Astrocyte (in vitro differentiated cells and primary cell): Measurements from ENCODE around the gene PFKFB4. TPM values are rescaled to one million over a fixed set of nuclear protein-coding genes. Genes with fewer than 3 reads are reported as not detected.
"Not testable (repeated sequence)": the region's sequence is repeated elsewhere in the genome, so short reads cannot be mapped to it uniquely, and the experiment has no call there.

ENCODE experiments used
- DNase-seq: peaks from one replicate; pipeline ENCODE4 v3.0.0-alpha.2; 2010; ENCODE audit warnings: low read depth
- FAIRE-seq: peaks from 2 replicates; lab custom pipeline; 2011; peaks lifted over from hg19 to GRCh38; lab: Jason Lieb, UNC
- H2AFZ ChIP-seq: 2 replicates; pipeline ENCODE4 v1.6.0; 2012; ENCODE audit warnings: low read depth, low read length, inconsistent platforms
- H3K27ac ChIP-seq: 2 replicates; pipeline ENCODE4 v1.5.1; 2011; ENCODE audit warnings: low read depth, low read length, inconsistent platforms
- H3K27me3 ChIP-seq: 2 replicates; pipeline ENCODE4 v1.6.0; 2011; ENCODE audit warnings: low read length, inconsistent platforms; ENCODE audit not compliant: insufficient read depth
- H3K36me3 ChIP-seq: 2 replicates; pipeline ENCODE4 v1.5.1; 2011; ENCODE audit warnings: low read length, inconsistent platforms; ENCODE audit not compliant: insufficient read depth
- H3K4me1 ChIP-seq: 2 replicates; pipeline ENCODE4 v1.5.1; 2011; ENCODE audit warnings: low read length, inconsistent platforms; ENCODE audit not compliant: insufficient read depth
- H3K4me2 ChIP-seq: 2 replicates; pipeline ENCODE4 v1.6.0; 2012; ENCODE audit warnings: low read length, inconsistent platforms
- H3K4me3 ChIP-seq: 2 replicates; pipeline ENCODE4 v1.5.1; 2011; ENCODE audit warnings: low read depth, mild to moderate bottlenecking, low read length, inconsistent platforms; ENCODE audit not compliant: insufficient read depth
- H3K79me2 ChIP-seq: 2 replicates; pipeline ENCODE4 v1.6.0; 2012; ENCODE audit warnings: mild to moderate bottlenecking, low read length, inconsistent platforms; ENCODE audit not compliant: insufficient read depth
- H3K9ac ChIP-seq: 2 replicates; pipeline ENCODE4 v1.6.0; 2012; ENCODE audit warnings: mild to moderate bottlenecking, low read length, inconsistent platforms
- H3K9me3 ChIP-seq: 2 replicates; pipeline ENCODE4 v1.5.1; 2012; ENCODE audit warnings: low read depth, mild to moderate bottlenecking, low read length, inconsistent platforms; ENCODE audit not compliant: insufficient read depth
- H4K20me1 ChIP-seq: 2 replicates; pipeline ENCODE4 v1.6.0; 2012; ENCODE audit warnings: low read length, inconsistent platforms; ENCODE audit not compliant: insufficient read depth
- H3K27ac Mint-ChIP-seq: one replicate; pipeline ENCODE4 v1.8.0; 2021; ENCODE audit warnings: mild to moderate bottlenecking, mixed read lengths; ENCODE audit not compliant: unreplicated experiment
- H3K27me3 Mint-ChIP-seq: one replicate; pipeline ENCODE4 v1.8.0; 2021; ENCODE audit warnings: low read depth, mixed read lengths; ENCODE audit not compliant: unreplicated experiment
- H3K36me3 Mint-ChIP-seq: one replicate; pipeline ENCODE4 v1.8.0; 2021; ENCODE audit warnings: low read depth, mixed read lengths; ENCODE audit not compliant: unreplicated experiment
- H3K4me1 Mint-ChIP-seq: one replicate; pipeline ENCODE4 v1.8.0; 2021; ENCODE audit warnings: low read depth, mixed read lengths; ENCODE audit not compliant: unreplicated experiment
- H3K4me3 Mint-ChIP-seq: one replicate; pipeline ENCODE4 v1.8.0; 2021; ENCODE audit warnings: mild to moderate bottlenecking, moderate library complexity, mixed read lengths; ENCODE audit not compliant: unreplicated experiment
- H3K9me3 Mint-ChIP-seq: one replicate; pipeline ENCODE4 v1.8.0; 2021; ENCODE audit warnings: mild to moderate bottlenecking, mixed read lengths; ENCODE audit not compliant: unreplicated experiment
- EZH2 ChIP-seq: IDR thresholded peaks from 2 replicates; pipeline ENCODE4 v1.6.1; 2012; ENCODE audit warnings: mild to moderate bottlenecking, low read length, inconsistent platforms; ENCODE audit not compliant: insufficient read depth
- total RNA-seq: library from RNA; stranded (reverse); gene quantifications from 2 replicates; pipeline ENCODE4 v1.2.1, GENCODE V29; 2021
- TF ChIP-seq, protein P1 (sequence below): IDR thresholded peaks from 2 replicates; pipeline ENCODE4 v1.5.1; 2011; ENCODE audit warnings: low read depth, mild to moderate bottlenecking, inconsistent platforms, low read length, moderate library complexity; ENCODE audit not compliant: insufficient read depth

The PFKFB4 gene
- total RNA-seq, 1 donor from 2014 or later, result 27.8 TPM

DNA sequence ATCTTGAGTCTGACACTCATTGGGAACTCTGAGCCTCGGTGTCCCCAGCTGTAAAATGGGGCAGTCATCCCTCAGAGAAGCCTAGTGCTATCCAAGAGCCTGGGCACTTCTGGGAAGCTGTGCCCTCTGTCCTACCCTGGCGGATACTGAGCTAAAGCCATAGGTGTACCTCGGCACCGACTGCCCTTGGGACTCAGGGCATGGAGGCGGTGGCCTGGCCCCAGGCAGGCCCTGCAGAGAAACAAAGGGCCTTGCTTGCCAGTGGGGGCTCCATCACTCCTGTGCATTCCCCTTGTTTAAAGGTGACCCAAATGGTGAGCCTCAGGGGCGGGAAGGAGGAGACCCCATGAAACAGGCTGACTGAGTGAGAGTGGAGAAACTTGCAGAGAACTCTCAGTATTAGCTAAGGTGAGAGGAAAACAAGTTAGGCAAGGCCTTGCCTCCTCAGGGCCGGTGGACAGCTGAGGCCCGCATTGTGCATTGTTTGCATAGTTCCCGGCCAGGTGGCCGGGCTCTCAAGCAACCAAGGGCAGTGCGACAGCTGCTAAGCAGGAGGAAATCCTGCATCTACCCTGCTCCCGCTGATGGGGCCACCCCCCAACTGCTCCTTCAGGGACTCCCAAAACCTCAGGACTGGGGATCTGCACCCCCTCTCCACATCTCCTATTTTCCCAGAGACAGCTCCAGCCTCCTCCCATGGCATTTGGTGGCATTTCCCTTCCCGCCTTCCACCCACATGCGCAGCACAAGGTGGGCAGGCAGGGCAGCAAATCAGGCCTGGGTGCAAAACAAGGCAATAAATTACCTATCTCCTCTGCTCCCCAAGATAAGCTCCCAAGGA lies 4.3 kb downstream of the PFKFB4 start:
- no peaks in the 10 kb centered on the region for H3K36me3 ChIP-seq
- H3K9me3 ChIP-seq, result no peaks in the 10 kb centered on the region
- H3K4me2 ChIP-seq, result no peak overlapping the region
- no peaks in the 10 kb centered on the region for H3K27me3 ChIP-seq
- no peak overlapping the region for H3K4me3 ChIP-seq
- no peak overlapping the region for H3K9ac ChIP-seq
- H2AFZ ChIP-seq, result no peak overlapping the region
- H3K4me1 ChIP-seq, result peaks cover 7% of the 10 kb centered on the region
- H3K79me2 ChIP-seq, result no peaks in the 10 kb centered on the region
- no peak for FAIRE-seq
- DNase-seq, result no peak
- H4K20me1 ChIP-seq, result peaks cover 10% of the 10 kb centered on the region
- no peaks in the 10 kb centered on the region for H3K9me3 Mint-ChIP-seq
- peaks cover 15% of the 10 kb centered on the region for H3K4me1 Mint-ChIP-seq
- no peak overlapping the region for H3K27ac Mint-ChIP-seq
- H3K36me3 Mint-ChIP-seq, result peaks cover 25% of the 10 kb centered on the region
- no peak for TF ChIP-seq EZH2
- TF ChIP-seq, protein P1, sequence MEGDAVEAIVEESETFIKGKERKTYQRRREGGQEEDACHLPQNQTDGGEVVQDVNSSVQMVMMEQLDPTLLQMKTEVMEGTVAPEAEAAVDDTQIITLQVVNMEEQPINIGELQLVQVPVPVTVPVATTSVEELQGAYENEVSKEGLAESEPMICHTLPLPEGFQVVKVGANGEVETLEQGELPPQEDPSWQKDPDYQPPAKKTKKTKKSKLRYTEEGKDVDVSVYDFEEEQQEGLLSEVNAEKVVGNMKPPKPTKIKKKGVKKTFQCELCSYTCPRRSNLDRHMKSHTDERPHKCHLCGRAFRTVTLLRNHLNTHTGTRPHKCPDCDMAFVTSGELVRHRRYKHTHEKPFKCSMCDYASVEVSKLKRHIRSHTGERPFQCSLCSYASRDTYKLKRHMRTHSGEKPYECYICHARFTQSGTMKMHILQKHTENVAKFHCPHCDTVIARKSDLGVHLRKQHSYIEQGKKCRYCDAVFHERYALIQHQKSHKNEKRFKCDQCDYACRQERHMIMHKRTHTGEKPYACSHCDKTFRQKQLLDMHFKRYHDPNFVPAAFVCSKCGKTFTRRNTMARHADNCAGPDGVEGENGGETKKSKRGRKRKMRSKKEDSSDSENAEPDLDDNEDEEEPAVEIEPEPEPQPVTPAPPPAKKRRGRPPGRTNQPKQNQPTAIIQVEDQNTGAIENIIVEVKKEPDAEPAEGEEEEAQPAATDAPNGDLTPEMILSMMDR, result no peak
- H3K27ac ChIP-seq, result no peak overlapping the region
- no peaks in the 10 kb centered on the region for H3K27me3 Mint-ChIP-seq
- H3K4me3 Mint-ChIP-seq, result no peak overlapping the region

DNA sequence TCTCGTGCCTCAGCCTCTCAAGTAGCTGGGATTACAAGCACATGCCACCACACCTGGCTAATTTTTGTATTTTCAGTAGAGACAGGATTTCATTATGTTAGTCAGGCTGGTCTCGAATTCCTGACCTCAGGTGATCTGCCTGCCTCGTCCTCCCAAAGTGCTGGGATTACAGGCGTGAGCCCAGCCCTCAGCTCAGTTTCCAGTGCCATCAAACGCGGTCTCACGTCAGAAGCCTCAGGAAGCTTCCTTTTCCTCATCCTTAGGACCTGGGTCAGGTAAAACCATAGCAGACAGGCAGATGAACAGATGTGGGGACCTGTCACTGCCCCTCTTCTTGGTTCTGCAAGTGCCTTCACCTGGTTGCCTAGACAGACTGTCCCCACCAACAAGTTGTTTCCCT lies 5.0 kb downstream of the PFKFB4 start:
- H3K4me3 Mint-ChIP-seq, H3K9ac ChIP-seq, H3K36me3 ChIP-seq, DNase-seq, H3K4me3 ChIP-seq, H3K27me3 ChIP-seq, H3K4me2 ChIP-seq, H3K27me3 Mint-ChIP-seq, H3K79me2 ChIP-seq, H3K27ac Mint-ChIP-seq, H2AFZ ChIP-seq, H3K9me3 ChIP-seq, H3K27ac ChIP-seq, H3K9me3 Mint-ChIP-seq, H3K4me1 ChIP-seq, FAIRE-seq: not testable (repeated sequence)
- Mint-ChIP-seq H3K4me1 (peaks cover 15% of the 10 kb centered on the region), H3K36me3 (peaks cover 28% of the 10 kb centered on the region)
- peaks cover 10% of the 10 kb centered on the region for H4K20me1 ChIP-seq

DNA sequence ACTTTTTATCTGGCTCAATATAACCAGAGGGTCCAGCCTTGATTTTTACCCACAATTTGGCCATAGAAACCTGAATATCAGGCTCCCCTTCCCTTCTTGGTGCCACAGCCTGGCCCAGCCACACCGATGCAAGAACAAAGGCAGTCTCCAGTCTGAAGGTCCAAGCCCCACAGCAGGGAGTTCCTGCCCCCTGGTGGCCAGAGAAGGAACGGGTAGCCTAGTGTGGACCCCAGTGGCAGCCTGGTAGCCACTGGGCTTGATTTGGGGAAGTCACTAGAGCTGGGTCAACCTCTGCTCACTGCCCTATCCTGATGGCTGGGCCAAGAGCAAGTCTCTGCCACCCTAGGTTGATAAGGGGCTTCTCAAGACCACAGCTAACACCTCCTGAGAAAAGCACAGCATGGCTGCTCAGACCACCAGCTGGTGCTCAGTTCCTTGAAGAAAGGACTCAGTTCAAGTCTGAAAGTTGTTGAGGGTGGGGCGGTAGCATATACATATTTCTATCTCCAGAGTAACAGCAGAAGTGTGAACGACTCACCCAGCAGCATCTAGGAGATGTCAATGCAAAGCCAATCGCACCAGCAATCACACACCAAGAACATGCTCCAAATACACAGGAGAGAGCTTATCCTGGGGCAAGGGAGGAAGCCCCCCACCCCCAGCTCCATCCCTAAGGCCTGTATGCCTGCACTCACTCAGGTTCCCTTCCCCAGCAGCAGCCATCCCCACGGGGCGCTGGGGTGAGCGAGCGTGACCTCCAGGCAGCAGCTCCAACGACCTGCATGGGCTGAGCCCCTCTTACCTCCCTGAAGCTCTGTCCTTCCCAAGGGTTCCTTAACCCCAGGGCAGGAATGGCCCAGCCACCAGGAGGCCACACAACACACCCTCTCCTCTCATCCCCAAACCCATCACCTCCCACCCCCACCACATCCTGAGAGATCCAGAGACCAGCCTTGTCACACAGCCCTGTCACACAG lies 7.6 kb downstream of the PFKFB4 start:
- peak; percentile 40 for DNase-seq
- H3K9me3 Mint-ChIP-seq, result no peaks in the 10 kb centered on the region
- peak overlapping the region; percentile 48 for H2AFZ ChIP-seq

More for the DNA sequence above, 7.6 kb downstream of the PFKFB4 start:
- H3K27ac Mint-ChIP-seq, result no peak overlapping the region
- H3K27me3 Mint-ChIP-seq, result no peaks in the 10 kb centered on the region
- H4K20me1 ChIP-seq, result peaks cover 6% of the 10 kb centered on the region
- no peak overlapping the region for H3K4me3 Mint-ChIP-seq
- no peaks in the 10 kb centered on the region for H3K9me3 ChIP-seq
- no peaks in the 10 kb centered on the region for H3K27me3 ChIP-seq
- H3K79me2 ChIP-seq, result no peaks in the 10 kb centered on the region
- H3K36me3 Mint-ChIP-seq, result peaks cover 35% of the 10 kb centered on the region
- H3K36me3 ChIP-seq, result peaks cover 12% of the 10 kb centered on the region
- no peak overlapping the region for H3K27ac ChIP-seq
- H3K4me1 ChIP-seq, result no peaks in the 10 kb centered on the region
- H3K4me1 Mint-ChIP-seq, result peaks cover 3% of the 10 kb centered on the region
- H3K4me3 ChIP-seq, result no peak overlapping the region
- no peak overlapping the region for H3K4me2 ChIP-seq
- TF ChIP-seq EZH2, result no peak
- TF ChIP-seq, protein P1, result peak; percentile 90
- no peak for FAIRE-seq
- peak overlapping the region; percentile 10 for H3K9ac ChIP-seq
